ENCODE data around the gene RAB27A.

GRCh38 chr15:55196458-55197361 lies 92.9 kb downstream of the RAB27A start, which contains the start of gene RSL24D1:
- TF ChIP-seq POLR2A (IDR thresholded peaks at IDR 0.05; ENCODE audit: low read length): peak; percentile 97
- TF ChIP-seq GATA1 (IDR thresholded peaks at IDR 0.05; ENCODE audit: low read depth, low read length): no peak
